Liver (tissue), 3 donors: ENCODE measurements around the gene ASB11.

Experiments used
- ATF3 ChIP-seq: IDR thresholded peaks from 2 replicates; pipeline ENCODE4 v1.6.1; 2016; ENCODE audit warnings: antibody characterized with exemption
- CTCF ChIP-seq: fragments of 150-350 bp; IDR thresholded peaks from 2 replicates; pipeline ENCODE4 v1.5.1; 2017; ENCODE audit warnings: improper control_type of control experiment, low read depth, low read length; ENCODE audit not compliant: missing input control
- RAD21 ChIP-seq, 2 donors: IDR thresholded peaks; 2 replicates each; pipeline ENCODE4 v1.6.1; 2016; ENCODE audit warnings: antibody characterized with exemption in 2 of 2, mild to moderate bottlenecking in 2 of 2
- SP1 ChIP-seq: IDR thresholded peaks from 2 replicates; pipeline ENCODE4 v1.6.1; 2018; ENCODE audit warnings: antibody characterized with exemption, mild to moderate bottlenecking
- donor health status: healthy.
- donor health status: healthy.

- TF ChIP-seq CTCF, result no peak
- TF ChIP-seq SP1, result no peak
- TF ChIP-seq RAD21 (IDR thresholded peaks at IDR 0.05), result no peak
- TF ChIP-seq ATF3, result no peak
These were observed 4.9 kb upstream of the ASB11 start for GRCh38 chrX:15320297-15320696.
